SHP77 (cell line): ENCODE results near the gene DROSHA.

Source experiments
- DNase-seq, 2 experiments: peaks; one replicate each; lab custom pipeline; 2025; lab: John Stamatoyannopoulos, UW

Gene DROSHA

DNA sequence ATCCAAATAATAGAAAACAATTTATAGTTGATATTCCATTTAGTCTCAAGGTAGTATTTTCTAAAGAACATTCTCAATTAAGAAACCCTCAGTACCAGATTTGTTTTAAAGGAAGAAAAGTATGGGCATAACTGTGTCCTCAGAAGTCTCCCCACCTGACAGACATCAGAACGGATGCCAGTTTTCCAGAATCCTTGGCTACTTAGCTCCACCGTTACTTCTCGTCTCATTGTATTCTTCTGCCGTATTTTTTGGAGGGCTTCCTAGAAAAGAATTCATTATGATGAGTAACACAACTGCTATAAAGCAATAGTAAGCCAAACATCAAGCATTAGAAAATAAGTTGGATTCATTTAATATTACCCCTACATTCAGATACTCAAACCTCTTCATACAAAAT, 67.8 kb downstream of the DROSHA start:
- no peak for DNase-seq

DNA sequence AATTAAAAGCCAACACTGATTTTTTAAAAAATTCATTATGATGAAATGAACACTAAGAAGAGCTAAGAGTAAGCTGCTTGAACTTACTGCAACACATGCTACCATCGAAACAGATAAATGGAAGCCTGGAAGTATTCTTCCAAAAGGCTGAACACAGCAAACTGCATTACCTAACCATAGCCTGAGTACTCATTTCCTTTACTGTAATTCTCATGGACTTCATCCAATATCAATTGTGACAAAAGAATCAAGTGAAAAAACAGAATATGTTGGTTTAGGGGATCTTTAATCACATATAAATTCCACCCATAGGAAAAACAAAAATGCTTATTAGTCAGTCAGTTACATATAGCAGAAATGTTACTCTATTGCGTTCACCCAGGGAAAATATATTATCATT, 68.5 kb downstream of the DROSHA start:
- no peak for DNase-seq

DNA sequence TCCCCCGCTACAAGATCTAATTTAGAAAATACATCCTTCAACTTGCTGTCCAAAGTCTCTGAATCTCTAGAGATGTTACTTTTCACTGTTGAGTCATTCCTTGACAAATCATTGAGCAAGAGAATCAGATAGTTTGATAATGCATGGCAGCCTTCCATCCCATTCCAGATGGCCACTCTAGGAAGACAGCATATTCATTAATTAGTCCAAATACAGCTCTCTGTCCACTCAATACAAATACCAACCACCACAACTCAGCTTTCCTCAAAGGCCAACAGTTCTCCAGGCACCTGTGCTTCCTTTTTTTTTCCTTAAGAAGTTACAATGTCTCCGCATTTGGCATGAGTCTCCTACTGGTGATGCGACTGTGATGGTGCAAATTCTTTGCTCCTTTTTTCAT, 72.3 kb downstream of the DROSHA start:
- DNase-seq = no peak

DNA sequence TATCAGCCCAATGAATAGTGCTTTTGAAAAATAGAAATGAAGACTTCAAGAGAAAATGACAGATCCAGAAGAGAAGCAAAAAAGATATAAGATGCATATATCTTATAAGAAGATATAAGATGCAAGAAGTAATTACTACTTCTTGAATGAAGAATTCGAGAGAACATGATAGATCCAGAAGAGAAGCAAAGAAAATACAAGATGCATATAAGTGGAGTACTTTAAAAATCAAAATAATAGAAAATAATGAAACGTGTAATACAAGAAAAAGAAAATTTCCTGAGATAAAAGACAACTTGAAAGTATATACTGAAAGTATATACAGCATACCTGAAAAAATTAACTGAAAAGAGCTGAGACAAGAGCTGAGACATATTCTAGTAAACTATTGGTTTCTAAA, 76.7 kb downstream of the DROSHA start:
- DNase-seq = no peak

DNA sequence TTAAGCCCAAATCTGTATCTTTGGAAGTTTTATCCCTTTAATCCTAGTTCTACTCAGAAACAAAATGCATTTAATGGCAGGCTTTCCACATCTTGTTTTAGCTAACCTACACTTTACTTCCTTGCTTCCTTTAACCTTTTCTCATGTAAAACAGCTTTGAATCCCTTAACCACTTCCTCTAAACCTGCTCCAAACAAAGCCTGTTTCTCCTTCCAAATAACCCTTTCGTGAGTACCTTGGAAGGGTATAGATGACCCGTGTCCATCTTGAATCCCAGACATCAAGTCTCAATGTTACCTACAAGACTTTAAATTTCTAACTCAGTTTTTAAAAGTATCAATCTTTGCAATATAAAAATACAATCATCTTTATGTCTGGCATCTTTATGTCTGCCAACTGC, 78.4 kb downstream of the DROSHA start:
- DNase-seq = no peak

DNA sequence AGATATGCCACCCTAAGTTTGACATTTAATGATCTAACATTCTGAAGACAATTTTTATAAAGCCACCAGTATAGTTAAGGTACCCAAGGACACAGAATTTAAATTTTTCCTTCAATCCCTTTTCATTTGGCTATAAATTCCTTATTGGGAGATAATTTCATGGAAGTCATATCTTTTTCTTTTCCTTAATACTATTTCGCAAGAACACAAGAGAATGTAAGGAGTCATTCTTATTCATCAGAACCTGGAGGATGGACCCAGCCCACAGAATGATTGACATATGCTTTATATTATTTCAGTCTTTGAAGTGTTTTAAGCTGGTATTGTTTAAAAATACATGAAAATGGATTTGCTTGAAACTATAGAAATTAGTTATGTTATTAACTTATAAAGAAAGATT, 79.6 kb downstream of the DROSHA start:
- no peak for DNase-seq

DNA sequence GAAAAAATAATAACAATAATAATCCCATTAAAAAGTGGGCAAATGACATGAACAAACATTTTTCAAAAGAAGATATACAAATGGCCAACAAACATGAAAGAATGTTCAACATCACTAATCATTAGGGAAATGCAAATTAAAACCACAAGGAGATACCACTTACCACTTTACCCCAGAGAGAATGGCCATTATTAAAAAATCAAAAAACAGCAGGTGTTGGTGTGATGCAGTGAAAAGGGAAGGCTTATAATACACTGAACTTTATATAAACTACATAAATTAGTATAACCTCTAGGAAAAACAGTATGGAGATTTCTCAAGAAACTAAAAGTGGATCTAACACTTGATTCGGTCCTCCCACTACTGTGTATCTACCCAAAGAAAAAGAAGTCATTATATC, 81.9 kb downstream of the DROSHA start:
- DNase-seq = no peak

DNA sequence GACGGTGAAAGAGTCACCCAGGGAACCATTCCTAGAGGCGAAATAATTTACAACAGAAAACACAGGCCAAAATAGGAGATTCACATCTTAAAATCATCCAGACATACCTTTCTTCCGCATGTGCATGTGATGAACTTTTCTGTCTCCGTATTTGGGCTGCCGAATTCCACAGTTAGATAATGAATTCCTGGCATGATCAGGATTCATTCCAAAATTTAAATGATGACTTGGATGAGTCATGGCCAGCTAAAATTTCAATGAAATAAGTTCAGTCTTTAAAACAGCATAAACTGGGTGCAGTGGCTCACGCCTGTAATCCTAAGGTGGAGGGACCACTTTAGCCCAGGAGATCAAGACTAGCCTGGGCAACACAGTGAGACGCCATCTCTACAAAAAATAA, 82.7 kb downstream of the DROSHA start:
- DNase-seq = no peak

DNA sequence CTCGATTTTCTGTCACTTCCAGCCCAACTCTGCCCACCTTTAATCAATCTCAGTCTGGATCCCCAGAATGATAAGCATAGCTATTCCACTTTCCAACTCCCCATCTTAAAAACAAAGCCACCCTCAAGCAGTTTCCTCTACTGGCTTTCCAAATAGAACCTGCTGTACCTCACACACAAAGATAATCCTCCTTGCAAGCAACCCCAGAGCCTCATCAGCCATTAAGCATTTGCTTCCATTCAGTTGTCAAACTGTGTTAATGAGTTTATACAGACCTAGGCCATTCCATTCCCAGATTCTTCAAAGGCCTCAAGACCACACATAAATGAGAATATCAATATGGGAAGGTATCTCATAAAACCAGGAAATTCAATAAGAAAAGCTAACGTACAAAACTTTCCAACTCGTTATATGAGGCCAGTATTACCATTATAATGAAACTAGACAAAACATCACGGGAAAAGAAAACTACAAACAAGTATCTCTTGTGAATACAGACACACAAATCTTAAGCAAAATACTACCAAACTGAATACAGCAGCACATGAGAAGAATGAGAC, 86.8 kb downstream of the DROSHA start:
- no peak for DNase-seq

DNA sequence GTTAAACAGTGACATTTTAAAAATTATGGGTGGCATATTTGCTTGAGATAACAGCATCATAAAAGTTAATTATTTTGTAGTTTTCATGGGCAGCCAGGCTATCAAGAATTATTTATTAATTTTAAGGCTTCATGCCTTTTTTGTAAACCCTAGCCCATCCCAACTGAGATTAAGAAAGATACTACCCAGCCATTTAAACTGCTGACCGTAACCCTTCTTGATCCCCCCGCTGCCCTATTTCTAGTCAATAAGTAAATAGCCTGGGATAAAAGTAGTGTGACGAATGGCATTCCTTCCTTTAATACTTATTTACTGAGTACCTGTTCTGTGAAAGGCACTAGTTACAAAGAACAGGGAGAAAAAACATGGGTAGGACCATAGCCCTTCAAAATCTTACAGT, 88.3 kb downstream of the DROSHA start:
- no peak for DNase-seq

DNA sequence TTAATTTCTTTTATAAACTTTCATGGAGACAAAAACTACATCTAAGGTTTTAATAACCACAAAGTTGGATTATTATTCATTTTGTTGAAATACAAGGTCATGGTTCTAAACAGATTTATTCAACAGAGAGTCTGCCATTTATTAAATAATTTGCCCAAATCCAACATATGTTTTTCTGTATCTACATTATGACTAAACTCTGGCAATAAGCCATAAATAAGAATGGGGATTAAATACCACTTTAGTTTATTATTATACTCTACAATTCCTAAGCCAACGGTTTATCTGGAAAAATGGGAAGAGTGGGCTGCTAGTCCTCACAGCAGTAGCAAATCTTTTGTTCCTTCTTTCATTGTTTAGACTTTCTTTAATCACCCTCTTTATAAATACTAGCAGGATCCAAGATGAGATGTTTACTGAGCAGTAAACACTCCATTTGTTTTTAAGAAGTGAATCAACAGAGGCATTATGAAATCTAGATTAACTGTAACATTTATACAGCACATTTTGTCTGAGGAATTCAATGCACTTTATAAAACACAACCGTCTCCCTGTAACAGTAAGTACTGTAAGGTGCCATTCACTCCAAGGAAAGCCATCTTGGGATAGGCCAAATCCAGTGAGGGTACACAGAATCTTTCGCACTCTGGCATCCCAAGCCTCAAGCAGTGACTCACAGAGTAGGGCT, 89.7 kb downstream of the DROSHA start:
- DNase-seq = no peak

DNA sequence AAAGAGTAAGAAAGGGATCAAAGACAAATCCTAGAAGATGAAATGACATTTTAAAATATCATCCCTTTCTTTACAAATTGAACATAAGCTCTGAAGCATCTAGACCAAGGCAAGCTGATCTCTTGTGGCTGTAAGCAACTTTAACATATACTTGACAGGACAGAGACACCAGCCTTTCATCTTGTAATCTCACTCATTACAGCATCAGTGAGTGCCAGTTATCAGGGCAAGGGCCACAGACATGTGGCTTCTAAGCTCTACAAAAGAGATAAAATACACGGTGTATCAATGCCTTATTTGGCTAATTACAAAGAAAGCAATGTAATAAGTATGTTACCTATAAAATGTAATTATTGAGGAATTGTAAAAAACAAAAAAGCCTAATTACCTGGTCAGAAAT, 95.0 kb downstream of the DROSHA start:
- DNase-seq = no peak

DNA sequence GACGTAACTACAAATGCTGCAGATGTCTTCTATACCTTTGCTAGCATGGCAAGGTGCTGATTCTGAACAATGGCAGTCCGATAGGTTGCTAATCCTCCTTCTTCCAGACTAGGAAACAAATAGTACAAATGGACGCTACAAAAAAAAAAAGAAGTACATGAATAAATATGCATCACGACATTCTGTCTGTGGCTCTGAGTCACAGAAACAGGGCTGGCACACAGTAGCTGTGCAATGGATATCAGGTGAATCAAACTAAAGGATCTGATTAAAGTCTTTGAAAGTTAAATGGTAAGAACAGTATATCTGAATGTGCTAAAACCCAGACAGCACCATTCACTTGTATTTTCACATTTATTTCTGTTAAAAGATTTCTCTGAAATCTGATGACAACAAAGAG, 96.2 kb downstream of the DROSHA start:
- no peak for DNase-seq

DNA sequence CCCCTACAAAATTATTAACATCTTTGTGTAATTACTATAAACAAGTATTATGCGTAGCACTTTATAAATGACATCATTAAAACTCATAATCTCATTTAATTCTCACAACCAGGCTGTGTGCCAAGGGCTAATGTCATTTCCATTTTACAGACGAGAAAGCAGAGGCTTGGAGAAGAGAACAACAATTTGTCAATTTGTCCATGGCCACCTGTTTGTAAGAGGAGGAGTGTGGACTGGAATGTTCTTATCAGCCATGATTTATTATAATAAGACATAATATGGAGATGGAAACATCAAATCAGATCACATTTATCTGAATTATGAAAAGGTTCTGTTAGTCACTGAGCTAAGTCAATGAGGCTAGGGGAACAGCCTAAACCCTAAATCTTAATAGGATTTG, 97.0 kb downstream of the DROSHA start:
- no peak for DNase-seq

DNA sequence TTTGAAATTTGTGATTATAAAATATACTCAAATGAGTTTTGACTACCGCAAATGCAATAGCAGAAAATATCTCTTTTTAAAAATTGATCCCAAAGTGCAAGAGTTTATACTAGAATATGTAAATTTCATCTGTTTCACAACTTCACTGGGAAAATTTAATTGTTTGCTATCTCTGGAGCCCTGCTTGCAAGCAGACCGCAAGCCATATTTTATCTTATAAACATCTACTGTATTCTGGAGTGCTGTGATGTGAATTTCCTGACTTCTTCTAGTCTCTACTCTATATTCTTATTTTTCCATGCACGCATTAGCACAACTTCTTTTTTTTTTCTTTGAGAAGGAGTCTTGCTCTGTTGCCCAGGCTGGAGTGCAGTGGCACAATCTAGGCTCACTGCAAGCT, 98.7 kb downstream of the DROSHA start:
- no peak for DNase-seq

DNA sequence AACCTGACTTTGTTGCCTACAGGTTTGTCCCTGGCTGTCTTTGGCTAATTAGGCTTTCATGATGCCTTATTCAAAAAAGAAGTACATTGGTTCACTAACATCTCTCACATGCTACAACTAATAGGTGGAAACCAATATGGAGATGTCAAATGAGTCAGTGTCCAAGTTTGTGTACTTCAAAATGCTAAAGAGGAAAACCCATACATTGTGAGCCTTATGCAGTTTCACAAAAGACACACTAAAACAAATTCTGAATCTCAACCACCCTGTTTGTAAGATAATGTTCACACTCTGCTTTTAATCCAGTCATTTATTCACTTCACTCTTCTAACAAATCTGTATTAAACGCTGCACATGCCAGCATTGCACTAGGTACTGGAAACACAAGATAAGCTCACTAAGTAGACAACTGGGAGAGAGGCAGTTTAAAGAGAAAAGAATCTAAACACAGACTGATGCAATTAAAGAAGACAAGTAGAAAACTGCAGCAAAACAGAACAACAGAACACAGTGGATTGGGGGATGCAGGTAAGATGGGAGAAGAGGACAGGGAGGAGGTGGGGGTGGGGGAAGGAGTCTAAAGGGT, 104.1 kb downstream of the DROSHA start:
- no peak for DNase-seq

DNA sequence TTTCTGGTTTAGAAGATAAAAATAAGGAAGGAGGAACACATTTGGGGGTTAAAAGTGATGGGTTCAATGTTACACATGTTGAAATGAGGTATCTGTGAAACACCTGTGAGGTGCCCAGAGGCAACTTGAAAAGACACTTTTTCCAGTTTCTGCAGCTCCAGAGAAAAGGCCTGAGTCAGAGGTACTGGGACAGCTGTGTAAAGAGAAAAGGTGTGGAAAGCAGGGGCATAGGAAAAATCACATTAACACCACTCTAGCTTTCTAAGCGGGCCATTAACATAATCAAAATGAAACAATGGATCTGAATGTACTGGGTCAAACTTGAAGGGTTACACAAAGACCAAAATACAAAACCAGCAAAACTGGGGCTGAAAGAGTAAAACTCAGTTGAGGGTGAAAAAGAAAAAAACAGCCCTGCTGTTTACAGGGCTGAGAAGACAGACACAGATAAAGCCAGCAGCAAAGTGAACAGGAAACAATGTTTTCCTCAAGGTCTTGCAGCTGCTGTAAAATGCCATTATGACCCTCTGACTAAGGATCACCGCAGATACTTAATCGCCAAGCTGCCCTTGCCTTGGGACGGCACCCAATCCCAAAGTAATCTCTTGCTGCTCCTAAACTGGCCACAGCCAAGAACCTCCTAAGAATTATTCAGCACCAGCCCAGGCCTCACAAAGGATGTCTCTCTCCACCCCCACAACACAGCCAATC, 104.7 kb downstream of the DROSHA start:
- DNase-seq = no peak

DNA sequence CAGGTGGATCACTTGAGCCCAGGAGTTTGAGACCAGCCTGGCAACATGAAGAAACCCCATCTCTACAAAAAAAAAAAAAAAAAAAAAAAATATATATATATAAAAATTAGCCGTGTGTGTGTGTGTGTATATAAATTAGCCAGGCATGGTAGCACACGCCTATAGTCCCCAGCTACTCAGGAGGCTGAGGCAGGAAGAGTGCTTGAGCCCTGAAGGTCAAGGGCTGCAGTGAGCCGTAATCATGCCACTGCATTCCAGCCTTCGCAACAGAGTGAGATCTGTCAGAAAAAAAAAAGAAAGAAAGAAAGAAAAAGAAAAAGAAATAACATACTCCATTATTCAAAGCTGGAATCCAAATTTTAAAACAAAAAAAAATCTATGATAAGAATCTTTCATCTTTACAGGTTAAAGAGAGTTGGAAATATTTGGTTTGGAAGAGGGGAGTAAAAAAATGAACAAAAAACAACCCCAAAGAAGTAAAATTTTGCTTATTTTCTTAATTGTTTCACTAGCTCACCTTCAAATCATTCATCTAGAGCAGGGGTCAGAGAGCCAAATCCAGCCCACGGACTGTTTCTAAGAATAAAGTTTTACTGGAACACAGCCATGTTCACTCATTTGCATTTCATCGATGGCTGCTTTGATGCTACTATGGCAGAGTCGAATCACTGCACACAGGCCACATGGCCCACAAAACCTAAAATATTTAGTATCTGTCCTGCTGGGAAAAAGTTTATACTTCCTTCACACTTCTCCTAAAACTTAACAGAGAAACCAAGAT, 109.9 kb downstream of the DROSHA start:
- no peak for DNase-seq

DNA sequence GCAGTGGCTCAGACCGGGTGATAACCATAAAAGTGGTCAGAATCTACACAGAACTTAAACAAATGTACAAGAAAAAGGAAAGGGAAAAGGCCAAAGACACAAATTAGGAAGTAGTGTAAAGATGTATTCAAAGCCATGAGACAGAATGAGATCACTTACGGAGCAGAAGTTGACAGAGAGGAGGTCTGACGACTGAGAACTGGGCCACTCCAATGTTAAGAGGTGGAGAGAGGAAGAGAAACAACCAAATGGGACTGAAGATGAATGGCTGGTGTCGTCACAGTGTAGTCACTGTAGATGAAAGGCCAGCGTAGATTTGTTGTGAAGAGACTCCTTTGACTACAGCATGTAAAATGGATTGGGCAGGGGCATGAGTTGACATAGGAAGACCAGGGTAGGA, 114.4 kb downstream of the DROSHA start:
- DNase-seq = no peak

DNA sequence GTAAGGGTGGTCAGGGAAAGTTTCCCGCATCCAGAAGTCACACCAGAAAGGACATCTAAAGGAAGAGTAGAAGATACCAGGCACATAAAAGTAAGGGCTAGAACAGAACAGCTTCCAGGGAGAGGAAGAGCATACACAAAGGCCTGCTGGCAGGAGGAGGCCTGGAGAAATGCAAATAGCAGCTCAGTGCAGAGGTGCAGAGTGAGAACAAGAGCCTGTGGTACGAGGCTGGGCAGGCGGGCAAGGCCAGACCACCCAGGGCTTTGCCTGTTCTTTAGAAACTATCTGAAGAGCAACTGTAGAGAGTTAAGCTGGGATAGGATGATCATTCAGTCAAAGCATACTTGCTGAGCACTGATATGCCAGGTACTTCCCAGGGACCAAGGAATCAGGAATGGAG, 115.3 kb downstream of the DROSHA start:
- no peak for DNase-seq

DNA sequence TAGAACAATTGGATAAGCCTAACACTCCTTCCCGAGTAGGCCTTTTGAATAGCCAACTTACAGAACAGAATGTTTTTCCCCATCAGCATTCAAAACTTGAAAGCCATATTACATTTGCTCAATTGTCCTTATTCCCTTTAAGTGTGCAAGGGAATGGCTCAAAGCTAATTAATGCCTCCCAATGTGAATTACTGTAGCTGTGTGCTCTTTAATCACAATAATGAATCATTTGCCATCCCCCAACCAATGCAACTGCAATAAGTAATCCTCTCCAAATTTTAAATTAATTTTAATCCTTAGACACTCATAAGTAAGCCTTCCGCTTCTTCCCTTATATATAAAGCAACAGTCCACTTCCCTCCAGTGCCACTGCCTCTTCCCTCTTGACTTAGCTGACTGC, 115.9 kb downstream of the DROSHA start:
- DNase-seq = no peak
